Measurements from ENCODE around the gene SMPD4. TPM values are rescaled to one million over a fixed set of nuclear protein-coding genes. Genes with fewer than 3 reads are reported as not detected.
"Not testable (repeated sequence)": the region's sequence is repeated elsewhere in the genome, so short reads cannot be mapped to it uniquely, and the experiment has no call there.

SMPD4 gene
- polyA plus RNA-seq, 1 donor, result 72.8 TPM

GRCh38 chr2:130159376-130159775, 22.0 kb downstream of the SMPD4 start:
- DNase-seq, result not testable (repeated sequence)

- no peak for DNase-seq
Measured at GRCh38 chr2:130158631-130159030, 22.8 kb downstream of the SMPD4 start.

- DNase-seq, result not testable (repeated sequence)
Measured at GRCh38 chr2:130157825-130158514, 23.4 kb downstream of the SMPD4 start.

- not testable (repeated sequence) for DNase-seq
Measured at GRCh38 chr2:130157354-130157753, 24.0 kb downstream of the SMPD4 start.

GRCh38 chr2:130156624-130157004, 24.8 kb downstream of the SMPD4 start:
- no peak for DNase-seq

- not testable (repeated sequence) for DNase-seq
Measured at GRCh38 chr2:130155956-130156623, 25.3 kb downstream of the SMPD4 start.

- DNase-seq, result no peak
Measured at GRCh38 chr2:130154773-130155765, 26.3 kb downstream of the SMPD4 start.

GRCh38 chr2:130154423-130154770, 27.0 kb downstream of the SMPD4 start:
- DNase-seq, result not testable (repeated sequence)

- DNase-seq, result not testable (repeated sequence)
Measured at GRCh38 chr2:130153721-130154422, 27.5 kb downstream of the SMPD4 start.

- no peak for DNase-seq
Measured at GRCh38 chr2:130152816-130153595, 28.4 kb downstream of the SMPD4 start.

GRCh38 chr2:130152136-130152815, 29.1 kb downstream of the SMPD4 start:
- DNase-seq, result not testable (repeated sequence)

- DNase-seq, result not testable (repeated sequence)
Measured at GRCh38 chr2:130151145-130151512, 30.3 kb downstream of the SMPD4 start.

GRCh38 chr2:130150181-130151144, 30.9 kb downstream of the SMPD4 start:
- no peak for DNase-seq

GRCh38 chr2:130148515-130148914, 32.9 kb downstream of the SMPD4 start:
- DNase-seq, result not testable (repeated sequence)

GRCh38 chr2:130145006-130145414, 36.4 kb downstream of the SMPD4 start, which contains the start of gene CCDC74B:
Gene CCDC74B (minus strand): TSS chr2:130145112. CDS start chr2:130144996, 116 bp downstream.
- DNase-seq, result not testable (repeated sequence)

GRCh38 chr2:130143266-130144039, 37.9 kb downstream of the SMPD4 start:
- DNase-seq, result not testable (repeated sequence)

GRCh38 chr2:130142396-130143265, 38.8 kb downstream of the SMPD4 start:
- not testable (repeated sequence) for DNase-seq

All from left kidney (tissue), 2 donors.